RKO (cell line): ENCODE results near the gene TARS2.

Source experiments
- DNase-seq: peaks from one replicate; pipeline ENCODE4 v3.0.0-alpha.2; 2016; ENCODE audit warnings: low spot score

The TARS2 gene

DNA sequence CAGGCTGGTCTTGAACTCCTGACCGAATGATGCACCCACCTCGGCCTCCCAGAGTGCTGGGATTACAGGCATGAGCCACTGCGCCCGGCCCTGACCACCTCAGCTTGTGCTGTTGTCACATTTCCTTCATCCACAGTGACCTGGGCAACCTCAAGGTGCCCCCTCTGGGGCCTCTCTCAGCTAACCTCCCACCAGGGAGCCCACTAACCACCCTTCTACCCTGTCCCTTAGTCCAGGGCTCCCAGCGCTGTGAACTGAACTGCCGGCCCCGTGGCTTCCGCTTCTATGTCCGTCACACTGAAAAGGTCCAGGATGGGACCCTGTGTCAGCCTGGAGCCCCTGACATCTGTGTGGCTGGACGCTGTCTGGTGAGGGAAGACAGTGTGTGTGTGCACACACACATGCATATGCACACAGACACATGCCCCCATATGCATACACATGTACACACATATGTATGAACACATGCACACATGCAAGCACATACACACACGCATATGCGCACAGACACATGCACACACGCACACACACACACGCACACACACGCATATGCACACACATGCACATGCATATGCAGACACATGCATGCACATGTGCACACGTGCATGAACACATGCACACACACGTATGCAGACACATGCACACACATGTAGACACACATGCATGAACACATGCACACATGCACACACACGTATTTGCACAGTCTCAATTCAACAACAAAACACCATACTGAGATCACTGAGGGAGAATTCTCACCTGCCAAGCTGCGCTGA, 68.2 kb downstream of the TARS2 start:
- DNase-seq = no peak

DNA sequence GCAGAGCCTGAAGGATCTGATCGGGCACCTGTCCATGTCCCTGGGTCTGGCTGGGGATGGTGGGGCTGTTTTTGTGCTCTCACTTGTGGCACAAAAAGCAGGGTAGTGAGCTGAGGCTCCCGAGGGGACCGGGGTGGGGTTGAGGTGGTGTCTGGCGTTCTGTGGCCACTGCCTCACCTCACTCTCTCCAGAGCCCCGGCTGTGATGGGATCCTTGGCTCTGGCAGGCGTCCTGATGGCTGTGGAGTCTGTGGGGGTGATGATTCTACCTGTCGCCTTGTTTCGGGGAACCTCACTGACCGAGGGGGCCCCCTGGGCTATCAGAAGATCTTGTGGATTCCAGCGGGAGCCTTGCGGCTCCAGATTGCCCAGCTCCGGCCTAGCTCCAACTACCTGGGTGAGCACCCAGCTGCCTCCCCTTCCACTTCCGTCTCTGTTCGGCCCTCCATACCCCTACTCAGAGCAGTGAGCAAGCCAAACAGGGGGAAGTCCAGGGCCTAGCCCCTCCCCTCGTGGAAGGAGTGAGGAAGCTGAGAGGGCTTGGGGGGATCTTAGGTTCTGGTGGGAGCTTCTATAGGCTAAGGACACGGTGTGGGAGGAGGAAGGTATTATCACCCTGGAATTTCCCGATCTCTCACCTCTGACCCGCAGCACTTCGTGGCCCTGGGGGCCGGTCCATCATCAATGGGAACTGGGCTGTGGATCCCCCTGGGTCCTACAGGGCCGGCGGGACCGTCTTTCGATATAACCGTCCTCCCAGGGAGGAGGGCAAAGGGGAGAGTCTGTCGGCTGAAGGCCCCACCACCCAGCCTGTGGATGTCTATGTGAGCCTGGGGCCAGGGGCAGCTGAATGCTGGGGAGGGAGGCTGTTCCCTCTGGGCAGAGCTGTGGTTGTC, 69.0 kb downstream of the TARS2 start:
- no peak for DNase-seq

DNA sequence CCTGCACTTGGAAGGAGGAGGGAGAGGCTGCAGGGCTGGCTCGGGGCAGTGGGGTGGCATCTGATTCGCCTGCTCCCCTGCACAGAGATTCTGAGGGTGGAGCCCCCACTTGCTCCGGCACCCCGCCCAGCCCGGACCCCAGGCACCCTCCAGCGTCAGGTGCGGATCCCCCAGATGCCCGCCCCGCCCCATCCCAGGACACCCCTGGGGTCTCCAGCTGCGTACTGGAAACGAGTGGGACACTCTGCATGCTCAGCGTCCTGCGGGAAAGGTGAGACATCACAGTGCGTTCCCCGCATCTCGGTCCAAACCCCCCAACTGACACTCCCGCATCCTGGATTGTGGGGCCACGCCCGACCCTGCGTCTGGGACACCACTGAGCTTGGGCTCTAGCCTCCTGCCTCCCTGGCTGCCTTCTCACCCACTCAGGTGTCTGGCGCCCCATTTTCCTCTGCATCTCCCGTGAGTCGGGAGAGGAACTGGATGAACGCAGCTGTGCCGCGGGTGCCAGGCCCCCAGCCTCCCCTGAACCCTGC, 69.9 kb downstream of the TARS2 start:
- DNase-seq = no peak
